Measurements from ENCODE around the gene MTFP1. TPM values are rescaled to one million over a fixed set of nuclear protein-coding genes. Genes with fewer than 3 reads are reported as not detected.
"Not testable (repeated sequence)": the region's sequence is repeated elsewhere in the genome, so short reads cannot be mapped to it uniquely, and the experiment has no call there.

Gene MTFP1
- total RNA-seq, 4 donors from 2014 or later: 5.2 to 13.3 (median 8.7) TPM

DNA sequence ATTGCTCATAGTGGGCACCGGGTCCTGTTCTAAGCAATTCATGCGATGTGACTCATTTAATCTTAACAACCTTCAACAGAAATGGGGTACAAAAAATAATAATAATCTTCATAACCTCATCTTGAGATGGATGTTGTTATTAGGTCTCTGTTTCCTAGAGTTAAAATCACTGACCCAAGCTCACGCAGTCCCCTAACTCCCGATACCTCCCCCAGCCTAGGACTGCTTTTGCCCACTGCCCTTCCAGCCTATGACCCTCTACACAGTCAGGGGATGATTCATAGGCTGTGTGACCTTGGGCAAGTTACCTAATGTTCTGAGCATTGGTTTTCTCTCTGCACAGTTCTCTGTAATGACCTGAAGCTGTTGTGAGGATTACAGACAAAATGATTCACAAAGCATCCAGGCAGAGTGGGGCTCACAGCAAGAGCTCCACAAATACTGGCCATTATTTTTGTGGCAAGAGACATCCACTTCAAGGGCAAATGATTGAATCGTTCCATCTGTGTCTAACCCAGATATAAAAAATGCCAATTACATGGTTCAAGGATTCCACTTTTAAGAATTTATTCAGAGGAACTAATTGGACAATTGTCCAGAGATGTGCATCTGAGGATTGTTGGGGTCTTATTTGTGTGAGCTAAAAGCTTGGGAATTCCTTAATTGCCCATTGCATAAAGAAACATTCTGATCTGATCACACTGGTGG, 20.0 kb downstream of the MTFP1 start:
- TF ChIP-seq, protein P1, sequence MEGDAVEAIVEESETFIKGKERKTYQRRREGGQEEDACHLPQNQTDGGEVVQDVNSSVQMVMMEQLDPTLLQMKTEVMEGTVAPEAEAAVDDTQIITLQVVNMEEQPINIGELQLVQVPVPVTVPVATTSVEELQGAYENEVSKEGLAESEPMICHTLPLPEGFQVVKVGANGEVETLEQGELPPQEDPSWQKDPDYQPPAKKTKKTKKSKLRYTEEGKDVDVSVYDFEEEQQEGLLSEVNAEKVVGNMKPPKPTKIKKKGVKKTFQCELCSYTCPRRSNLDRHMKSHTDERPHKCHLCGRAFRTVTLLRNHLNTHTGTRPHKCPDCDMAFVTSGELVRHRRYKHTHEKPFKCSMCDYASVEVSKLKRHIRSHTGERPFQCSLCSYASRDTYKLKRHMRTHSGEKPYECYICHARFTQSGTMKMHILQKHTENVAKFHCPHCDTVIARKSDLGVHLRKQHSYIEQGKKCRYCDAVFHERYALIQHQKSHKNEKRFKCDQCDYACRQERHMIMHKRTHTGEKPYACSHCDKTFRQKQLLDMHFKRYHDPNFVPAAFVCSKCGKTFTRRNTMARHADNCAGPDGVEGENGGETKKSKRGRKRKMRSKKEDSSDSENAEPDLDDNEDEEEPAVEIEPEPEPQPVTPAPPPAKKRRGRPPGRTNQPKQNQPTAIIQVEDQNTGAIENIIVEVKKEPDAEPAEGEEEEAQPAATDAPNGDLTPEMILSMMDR (IDR thresholded peaks at IDR 0.05): no peak
- TF ChIP-seq POLR2A (IDR thresholded peaks at IDR 0.05): no peak
- no peak overlapping the region for H3K4me3 ChIP-seq (ENCODE audit: low read depth, poor library complexity, severe bottlenecking)
- no peak for DNase-seq (ENCODE audit: low spot score in 2 of 2)
- 52 to 53% methylated on average over 5 of the region's 5 CpGs for WGBS, 2 donors
- intact Hi-C loops (cut with DNase I; ENCODE audit: low total_unique reads): no loop called here

DNA sequence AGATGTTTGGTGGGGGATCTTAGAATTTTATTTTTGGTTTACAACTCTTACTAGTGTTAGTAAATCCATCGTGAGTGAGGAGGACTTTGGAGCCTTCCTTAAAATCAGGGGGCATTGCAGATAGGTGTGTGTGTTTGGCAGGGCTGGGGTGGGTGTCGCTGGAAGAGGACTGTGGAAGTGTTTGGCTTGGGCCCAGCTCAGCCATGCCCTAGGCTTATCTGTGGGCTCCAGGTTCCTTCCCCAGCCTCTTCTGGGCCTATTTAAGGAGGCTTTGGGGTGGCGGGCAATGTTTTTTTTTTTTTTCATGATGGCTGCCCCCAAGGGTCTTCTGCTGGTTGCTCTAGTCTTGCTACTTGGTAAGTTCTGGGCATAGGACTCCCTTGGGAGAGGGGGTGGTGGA, 22.1 kb downstream of the MTFP1 start:
- 80 to 82% methylated on average over 3 of the region's 3 CpGs for WGBS, 2 donors
- no peak for DNase-seq (ENCODE audit: low spot score in 2 of 2)
- H3K4me3 ChIP-seq (ENCODE audit: low read depth, poor library complexity, severe bottlenecking): no peak overlapping the region
- TF ChIP-seq, protein P1 (IDR thresholded peaks at IDR 0.05): no peak
- no peak for TF ChIP-seq POLR2A (IDR thresholded peaks at IDR 0.05)
- intact Hi-C loops (cut with DNase I; ENCODE audit: low total_unique reads): no loop called here

DNA sequence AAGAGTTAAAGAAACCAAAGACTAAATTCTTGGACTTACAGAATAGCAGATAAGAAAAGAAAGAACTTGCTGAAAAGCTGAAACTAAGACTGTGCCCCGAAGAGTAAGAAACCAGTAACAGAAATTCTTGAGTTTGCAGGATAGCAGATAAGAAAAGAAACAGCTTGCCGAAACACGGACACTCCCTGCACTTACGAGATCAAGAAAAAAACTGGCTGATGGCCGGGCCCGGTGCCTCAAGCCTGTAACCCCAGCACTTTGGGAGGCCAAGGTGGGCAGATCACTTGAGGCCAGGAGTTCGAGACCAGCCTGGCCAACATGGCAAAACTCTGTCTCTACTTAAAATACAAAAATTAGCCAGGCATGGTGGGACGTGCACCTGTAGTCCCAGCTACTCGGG, 25.9 kb downstream of the MTFP1 start:
- H3K4me3 ChIP-seq (ENCODE audit: low read depth, poor library complexity, severe bottlenecking); DNase-seq (ENCODE audit: low spot score in 2 of 2); intact Hi-C loops (cut with DNase I; ENCODE audit: low total_unique reads): not testable (repeated sequence)
- WGBS, 2 donors: 38 to 44% methylated on average over 9 of the region's 9 CpGs

DNA sequence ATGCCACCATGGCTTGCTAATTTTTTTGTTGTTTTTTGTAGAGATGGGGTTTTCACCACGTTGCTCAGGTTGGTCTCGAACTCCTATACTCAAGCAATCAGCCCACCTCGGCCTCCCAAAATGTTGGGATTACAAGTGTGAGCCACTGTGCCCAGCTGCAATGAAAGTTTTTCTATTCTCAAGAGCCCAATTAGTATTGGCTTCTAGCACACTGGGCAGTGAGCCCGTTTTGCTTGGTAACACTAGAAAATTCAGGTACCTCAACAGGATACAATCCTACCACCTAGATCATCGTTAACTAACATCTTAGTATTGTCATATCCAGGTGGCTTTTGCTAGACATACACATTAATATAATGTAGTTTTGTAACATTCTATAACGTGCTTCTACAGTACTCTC, 27.3 kb downstream of the MTFP1 start:
- H3K4me3 ChIP-seq (ENCODE audit: low read depth, poor library complexity, severe bottlenecking): no peak overlapping the region
- 80 to 82% methylated on average over 6 of the region's 6 CpGs for WGBS, 2 donors
- no peak for DNase-seq (ENCODE audit: low spot score in 2 of 2)
- intact Hi-C loops (cut with DNase I; ENCODE audit: low total_unique reads): no loop called here
- no peak for TF ChIP-seq POLR2A (IDR thresholded peaks at IDR 0.05)

DNA sequence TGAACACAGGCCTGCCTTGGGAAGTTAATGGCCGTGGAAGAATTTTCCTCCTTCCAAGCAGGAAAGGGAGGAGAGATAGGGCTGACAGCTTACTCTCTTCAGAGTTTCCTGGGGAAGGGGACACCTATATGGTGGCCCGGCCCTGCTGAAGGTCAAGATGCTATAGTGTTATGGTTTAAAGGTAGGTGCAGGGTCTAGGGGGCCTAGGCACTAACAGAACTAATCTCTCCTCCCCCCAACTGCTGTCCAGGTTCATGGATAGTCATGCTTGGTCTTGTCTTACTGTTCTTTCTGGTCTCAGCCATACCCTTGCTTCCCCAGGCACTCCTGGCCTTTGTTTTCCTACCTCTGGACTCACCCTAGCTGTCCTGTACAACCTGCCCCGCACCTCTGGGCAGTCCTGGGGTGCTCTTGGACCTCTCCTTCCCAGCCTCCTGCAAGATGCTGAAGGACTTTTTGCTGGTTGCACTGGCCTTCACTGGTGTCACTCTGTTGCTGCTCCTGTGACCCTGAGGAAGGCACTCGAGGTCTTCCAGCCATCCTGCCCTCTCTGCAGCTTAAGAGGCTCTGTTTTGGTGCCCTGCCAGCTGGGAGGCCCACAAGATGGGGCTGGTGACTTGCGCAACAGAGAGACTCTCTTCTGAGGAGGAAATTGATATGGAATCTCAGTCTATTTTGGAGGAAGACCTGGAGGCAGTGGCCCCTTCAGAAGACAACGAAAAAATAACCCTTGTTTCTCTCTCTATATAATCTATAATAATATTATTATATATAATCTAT, 28.4 kb downstream of the MTFP1 start:
- H3K4me3 ChIP-seq (ENCODE audit: low read depth, poor library complexity, severe bottlenecking): no peak overlapping the region
- WGBS, 2 donors: 66 to 71% methylated on average over 6 of the region's 6 CpGs
- no peak for TF ChIP-seq POLR2A (IDR thresholded peaks at IDR 0.05)
- TF ChIP-seq, protein P1 (IDR thresholded peaks at IDR 0.05): no peak
- DNase-seq (ENCODE audit: low spot score in 2 of 2): no peak
- intact Hi-C loops (cut with DNase I; ENCODE audit: low total_unique reads): no loop called here

DNA sequence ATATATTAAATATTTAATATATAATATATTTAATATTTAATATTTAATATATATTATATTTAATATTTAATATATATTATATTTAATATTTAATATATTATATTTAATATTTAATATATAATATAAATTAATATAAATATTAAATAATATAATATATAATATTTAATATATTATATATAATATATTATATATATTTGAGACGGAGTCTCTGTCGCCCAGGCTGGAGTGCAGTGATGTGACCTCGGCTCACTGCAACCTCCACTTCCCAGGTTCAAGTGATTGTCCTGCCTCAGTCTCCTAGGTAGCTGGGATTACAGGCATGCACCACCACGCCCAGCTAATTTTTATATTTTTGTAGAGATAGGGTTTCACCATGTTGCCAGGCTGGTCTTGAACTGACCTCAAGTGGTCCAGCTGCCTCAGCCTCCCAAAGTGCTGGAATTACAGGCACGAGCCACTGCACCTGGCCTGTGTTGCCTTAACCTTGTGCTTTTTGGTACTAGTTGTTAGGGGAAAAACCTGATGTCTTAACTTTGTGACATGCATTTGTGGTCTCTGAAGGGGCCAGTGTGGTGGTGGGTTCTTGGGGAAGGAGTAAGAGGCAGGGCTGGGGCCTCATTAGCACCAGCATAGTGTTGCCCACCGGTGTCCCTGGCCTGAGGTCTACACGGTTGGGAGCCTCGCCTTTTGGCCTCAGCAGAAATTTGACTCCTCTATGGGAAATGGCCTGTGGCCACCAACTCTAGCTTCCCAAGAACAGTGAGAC, 29.7 kb downstream of the MTFP1 start:
- DNase-seq (ENCODE audit: low spot score in 2 of 2): no peak
- H3K4me3 ChIP-seq (ENCODE audit: low read depth, poor library complexity, severe bottlenecking): no peak overlapping the region
- WGBS, 2 donors: 94 to 96% methylated on average over 8 of the region's 8 CpGs
- intact Hi-C loops (cut with DNase I; ENCODE audit: low total_unique reads): no loop called here
- no peak for TF ChIP-seq POLR2A (IDR thresholded peaks at IDR 0.05)

DNA sequence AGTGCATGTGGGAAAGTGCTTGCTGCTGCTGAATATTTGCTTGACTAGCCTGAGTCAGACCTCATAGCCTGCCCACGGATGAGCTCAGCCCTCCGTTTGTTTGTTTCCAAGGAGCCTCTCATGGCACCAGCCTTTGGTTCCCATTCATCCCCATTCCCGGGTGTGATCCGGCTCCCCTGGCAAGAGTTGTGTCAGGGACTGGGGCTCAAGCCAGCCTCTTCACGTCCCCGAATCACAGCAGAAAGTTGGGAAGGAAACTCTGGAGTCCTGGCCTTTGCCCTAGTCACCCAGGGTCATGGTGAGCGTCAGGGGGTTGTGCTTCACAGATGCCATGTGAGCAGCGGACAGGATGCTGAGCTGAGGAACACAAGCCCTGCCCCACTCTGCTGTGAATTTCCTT, 32.4 kb downstream of the MTFP1 start:
- no peak for TF ChIP-seq POLR2A (IDR thresholded peaks at IDR 0.05)
- TF ChIP-seq, protein P1 (IDR thresholded peaks at IDR 0.05): no peak
- no peak overlapping the region for H3K4me3 ChIP-seq (ENCODE audit: low read depth, poor library complexity, severe bottlenecking)
- intact Hi-C loops (cut with DNase I; ENCODE audit: low total_unique reads): no loop called here
- 38 to 57% methylated on average over 8 of the region's 8 CpGs for WGBS, 2 donors
- no peak for DNase-seq (ENCODE audit: low spot score in 2 of 2)

Data from lower leg skin (tissue), 4 donors.